ENCODE results near the gene SUGCT. TPM values are rescaled to one million over a fixed set of nuclear protein-coding genes. Genes with fewer than 3 reads are reported as not detected.
A peak's percentile ranks its signal among the peaks of the same experiment; 100 is the strongest.
"Not testable (repeated sequence)": the region's sequence is repeated elsewhere in the genome, so short reads cannot be mapped to it uniquely, and the experiment has no call there.

SUGCT gene
- total RNA-seq, 1 experiment from 2014 or later, result not detected

DNA sequence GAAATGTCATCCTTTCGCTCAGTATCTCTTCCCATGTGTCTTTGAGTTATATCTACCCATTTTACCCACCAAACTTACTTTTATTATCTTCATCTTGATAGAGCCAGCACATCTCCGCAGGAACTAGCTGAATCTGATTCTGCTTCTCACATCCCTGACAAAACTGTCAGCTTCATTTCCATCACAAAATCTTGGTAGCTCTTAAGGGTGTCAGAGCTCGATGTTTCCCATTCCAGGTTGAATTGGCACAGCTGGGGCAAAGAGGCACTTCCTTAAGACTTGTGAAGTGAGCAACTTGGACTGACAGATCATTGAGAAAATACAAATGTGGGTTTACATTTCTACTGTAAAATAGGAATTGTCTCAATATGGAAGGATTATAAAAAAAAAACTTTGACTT lies 434.5 kb downstream of the SUGCT start:
- DNase-seq (ENCODE audit: low spot score), result no peak

DNA sequence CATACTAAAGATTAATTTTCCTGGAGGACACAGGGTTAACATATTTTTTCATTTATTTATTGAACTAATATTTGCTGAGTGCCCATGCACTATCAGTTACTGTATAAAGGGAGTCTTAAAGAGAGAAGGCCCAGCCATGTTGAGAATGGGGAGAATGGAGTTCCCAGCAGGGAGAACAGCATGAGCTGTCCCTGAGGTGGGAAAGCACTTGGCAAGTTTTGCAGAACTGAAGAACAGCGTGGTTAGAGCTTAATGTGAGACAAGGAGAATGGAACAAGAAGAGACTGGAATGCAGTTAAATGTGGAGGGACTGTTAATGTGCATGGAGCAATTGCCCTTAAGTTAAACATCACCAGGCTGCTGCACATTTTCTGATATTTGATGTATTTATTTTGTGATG lies 435.4 kb downstream of the SUGCT start:
- no peak for DNase-seq (ENCODE audit: low spot score)

DNA sequence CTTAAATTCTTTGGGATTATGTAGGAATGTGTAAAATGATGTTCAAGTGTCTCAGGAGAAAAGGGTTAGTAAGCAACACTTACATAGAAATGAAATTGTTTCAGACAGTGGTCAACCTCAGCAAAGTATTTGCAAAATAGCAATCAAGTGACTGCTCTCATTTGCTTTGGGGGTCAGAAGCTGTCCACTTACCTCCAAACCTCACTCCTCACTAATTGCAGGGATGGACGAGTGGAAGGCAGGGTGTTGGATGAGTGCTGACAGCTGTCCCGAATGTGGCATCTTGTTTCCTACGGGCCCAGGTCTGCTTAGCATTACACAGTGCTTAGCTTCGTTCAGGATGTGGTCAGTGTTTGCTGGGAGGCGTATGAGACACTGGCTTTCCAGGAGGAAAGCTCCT lies 437.0 kb downstream of the SUGCT start:
- no peak for DNase-seq (ENCODE audit: low spot score)

DNA sequence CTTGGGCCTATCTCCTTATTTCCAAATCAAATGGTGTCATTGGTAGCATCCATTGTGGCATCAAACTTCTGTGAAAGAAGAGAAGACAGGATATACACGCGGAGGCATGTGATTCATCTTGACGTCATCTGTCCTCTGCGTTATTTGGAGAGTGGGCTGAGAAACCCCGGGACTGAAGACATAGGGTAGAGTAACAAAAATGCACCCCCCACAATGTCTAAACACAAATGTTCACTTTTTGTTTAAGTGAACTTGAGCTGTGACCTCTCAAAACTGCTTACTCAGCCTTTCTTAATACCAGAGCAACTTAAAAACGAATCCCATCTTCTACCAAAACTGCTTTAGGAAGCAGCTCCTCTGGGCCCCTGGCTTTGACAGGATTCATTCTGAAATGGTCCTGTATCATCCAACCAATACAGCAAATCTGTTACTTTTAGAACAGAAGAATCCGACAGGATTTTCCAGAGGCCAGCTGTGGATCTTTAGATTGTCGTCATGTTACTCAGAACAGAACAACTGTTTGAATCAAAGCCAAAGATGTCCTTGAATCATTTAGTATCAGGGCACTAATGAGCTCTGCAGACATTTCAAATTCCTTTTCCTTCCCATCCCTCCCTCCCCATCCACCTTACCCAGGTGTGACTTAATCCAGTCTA lies 438.1 kb downstream of the SUGCT start:
- no peak for DNase-seq (ENCODE audit: low spot score)

DNA sequence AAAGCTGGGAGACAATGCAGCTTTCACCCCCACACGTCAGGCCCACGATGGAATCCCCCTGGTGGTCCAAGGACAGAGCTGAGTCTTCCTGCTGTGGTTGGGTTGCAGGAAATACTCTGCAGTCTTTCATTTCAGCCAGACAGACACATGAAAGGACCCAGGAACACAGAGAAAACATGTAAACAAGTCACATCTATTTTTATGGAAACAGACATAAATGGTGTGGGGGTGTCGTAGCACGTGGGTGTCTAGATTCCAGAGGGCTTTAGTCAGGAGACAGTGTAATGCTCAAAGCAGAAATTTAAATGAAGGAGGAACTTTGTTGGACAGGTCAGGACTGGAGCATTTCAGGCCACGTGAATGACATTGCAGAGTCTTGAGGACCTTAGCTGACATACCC lies 444.6 kb downstream of the SUGCT start:
- no peak for DNase-seq (ENCODE audit: low spot score)

DNA sequence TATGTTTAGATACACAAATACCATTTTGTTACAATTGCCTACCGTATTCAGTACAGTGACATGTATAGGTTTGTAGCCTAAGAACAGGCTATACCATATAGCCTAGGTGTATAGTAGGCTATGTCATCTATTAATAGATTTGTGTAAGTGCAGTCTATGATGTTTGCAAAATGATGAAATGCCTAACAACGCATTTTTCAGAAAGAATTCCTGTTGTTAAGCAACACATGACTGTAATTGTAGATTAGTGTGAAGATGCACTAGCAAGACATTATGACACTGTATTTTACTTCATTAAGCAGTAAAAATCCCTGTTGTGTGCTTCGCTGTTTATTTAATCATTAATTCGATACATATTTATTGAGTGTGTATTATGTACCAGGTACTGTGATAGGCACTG lies 446.0 kb downstream of the SUGCT start:
- DNase-seq (ENCODE audit: low spot score), result no peak

DNA sequence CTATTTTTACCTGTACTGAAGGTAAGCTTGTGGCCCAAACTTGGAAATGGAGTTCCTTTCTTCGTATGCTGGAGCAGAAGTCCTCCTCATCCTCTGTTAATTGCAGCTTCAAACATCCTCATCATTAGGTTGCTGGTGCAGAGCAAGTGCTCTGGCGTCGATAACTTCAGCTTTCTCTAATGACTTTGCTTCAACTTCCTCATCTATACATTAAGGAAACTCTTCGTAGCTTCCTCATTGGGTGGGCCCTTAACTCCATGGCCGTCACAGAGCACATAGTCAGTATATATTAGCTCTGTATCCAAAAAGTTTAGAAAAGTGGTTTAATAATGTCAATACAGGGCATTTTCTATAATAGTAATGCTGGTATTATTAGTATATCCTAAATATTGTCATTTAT lies 447.7 kb downstream of the SUGCT start:
- no peak for DNase-seq (ENCODE audit: low spot score)

DNA sequence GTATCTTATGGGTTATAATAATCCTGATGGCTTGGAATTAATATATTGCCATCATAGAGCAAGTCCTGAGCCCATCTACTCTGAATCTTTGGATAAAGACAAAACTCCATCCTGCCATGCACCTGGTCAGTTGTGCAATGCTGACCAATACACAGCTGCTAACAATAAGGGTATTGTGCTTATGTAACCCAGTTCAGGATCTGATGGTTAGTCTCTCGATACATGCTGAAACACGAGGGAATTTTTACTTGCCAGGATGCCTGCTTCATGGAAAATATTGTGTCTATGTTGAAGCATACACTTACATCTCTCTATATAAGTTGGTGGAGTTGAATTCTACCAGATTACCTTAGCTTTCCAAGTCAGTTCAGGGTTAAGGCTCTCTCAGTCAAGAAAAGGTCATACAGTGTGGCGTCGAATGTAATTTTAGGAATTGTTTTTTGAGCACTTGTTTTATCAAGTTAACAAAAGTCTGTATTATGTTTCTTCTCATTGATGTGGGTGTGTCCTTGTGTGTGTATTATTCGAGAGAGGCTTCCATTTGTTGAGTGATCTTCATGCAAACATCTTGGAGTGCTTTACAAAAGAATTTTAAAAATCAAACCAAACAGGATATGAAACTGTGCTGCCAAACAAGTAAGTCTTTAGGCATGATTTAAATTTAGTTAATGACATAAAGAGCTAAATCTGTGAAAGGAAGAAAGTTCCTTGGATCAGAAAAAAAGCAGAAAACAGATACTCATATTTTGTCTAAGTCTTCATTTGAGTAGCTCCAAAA lies 449.1 kb downstream of the SUGCT start:
- DNase-seq (ENCODE audit: low spot score), result no peak

DNA sequence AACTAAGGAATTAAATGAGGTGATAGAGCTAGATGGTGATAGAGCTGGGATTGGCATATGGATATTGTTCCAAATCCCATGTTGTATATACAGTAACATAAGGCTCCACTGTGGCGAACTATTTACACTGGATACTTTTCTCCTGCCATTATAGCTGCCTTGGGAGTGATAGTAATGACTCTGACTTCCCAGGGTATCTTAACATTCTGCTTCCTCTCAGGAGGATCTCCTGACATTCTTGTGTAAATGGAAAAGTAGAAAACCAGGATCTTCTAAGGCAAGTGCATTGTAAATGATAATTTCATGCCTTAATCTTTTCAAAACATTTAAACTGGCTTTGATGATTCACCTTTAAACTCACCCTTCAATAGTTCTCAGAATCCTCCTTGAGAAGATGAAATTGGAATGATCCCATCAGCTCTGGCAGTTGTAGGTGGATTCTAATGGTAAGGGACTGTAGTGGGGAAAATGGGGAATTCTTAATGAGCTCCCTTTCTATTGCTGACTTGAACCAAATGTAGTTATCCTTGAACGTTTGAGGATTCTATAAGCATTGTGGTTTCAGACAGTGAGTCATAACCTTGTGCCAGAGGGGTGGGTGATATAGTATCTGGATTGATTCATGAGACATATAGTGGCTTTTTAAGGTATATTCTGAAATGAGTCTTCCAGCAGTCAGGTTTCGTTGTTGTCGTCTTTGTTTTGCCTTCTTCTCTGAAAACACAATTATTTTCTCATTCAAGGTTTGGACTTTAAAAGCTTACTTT lies 450.0 kb downstream of the SUGCT start:
- DNase-seq (ENCODE audit: low spot score), result no peak

DNA sequence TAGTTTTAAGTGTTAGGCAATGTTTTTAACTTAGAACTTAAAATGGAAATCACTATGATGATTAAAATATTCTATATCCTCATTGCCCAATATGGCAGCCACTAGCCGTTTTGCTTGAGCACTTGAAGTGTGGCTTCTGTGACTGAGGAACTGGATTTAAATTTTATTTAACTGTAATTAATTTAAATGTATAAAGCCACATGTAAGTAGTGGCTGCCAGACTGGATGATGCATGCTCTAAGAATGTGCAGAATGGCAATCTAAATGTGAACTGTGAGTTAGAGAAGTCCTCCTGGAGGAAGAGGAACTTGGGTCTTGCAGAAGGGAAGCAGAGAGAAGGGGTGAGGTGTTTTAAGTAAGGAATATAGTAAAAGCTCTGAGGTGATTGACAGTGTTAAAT lies 451.4 kb downstream of the SUGCT start:
- DNase-seq (ENCODE audit: low spot score), result no peak

DNA sequence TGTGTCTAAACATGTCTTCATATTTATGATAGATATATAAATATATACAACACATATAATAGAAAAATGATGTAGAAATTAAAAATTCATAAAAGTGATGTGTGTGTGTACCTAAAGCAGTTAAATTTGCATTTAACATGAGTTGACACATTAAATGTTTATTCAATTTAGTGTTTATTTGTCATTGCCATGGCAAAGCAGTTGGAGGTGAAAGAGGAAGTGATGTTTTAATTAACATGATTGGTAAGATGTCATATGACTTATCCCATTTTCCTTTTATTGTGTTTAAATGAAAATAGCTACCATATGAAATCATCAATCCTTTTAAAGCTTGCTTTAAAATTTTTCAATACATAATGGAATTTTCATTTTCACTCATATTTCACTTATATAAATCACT lies 452.6 kb downstream of the SUGCT start:
- no peak for DNase-seq (ENCODE audit: low spot score)

DNA sequence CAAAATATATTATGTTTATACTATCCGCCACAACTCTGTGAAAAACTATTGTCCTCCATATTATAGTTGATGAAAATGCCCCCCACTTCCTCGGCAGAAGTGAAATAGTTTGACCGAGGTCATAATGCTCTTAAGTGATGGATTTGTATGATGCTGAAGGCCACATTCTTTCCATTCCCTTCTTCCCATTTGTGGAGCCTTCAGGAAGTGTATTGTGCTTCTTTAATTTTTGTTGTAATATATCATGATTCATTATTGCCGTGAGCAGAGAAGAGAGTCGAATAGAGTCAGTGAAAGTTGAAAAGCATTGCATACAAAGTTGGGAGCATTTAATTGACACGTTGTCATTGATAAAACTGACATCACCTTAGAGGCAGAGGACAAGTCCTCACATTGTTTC lies 460.3 kb downstream of the SUGCT start:
- DNase-seq (ENCODE audit: low spot score), result no peak

DNA sequence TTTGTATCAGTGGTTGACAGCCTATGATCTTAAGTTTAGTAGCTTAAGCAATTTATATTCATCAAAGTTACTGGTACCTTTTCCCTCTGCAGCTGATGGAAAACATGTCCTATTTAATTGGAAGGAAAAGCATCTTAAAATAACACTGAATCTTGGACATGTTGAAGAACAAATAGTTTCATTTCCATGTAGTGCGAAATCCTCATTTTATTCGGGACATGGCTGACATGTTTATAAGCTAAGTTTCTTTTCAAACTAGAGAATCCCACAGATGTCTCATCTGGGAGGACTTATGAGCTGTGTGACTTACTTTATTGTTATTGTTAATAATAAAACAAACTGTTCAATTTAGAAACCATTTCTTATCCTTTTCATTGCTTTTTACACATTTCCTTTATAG lies 461.0 kb downstream of the SUGCT start:
- no peak for DNase-seq (ENCODE audit: low spot score)

DNA sequence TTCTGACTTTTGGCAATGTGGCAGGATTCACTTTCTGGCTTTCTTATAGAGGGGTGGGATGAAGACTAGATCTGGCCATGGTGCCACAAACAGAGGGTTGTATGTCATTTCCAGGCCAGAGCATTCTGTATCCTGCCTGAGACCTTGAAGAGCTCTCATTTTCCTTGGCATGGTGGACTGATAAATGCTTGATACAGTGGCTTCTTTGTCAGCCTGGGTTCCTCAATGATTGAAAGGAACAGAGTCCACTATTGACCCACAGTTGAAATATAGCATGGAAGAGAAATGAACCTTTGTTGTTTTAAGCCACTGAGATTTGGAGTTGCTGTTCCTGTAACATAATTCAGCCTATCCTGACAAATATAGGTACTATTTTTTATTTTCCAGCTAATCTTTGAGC lies 462.7 kb downstream of the SUGCT start:
- no peak for DNase-seq (ENCODE audit: low spot score)

DNA sequence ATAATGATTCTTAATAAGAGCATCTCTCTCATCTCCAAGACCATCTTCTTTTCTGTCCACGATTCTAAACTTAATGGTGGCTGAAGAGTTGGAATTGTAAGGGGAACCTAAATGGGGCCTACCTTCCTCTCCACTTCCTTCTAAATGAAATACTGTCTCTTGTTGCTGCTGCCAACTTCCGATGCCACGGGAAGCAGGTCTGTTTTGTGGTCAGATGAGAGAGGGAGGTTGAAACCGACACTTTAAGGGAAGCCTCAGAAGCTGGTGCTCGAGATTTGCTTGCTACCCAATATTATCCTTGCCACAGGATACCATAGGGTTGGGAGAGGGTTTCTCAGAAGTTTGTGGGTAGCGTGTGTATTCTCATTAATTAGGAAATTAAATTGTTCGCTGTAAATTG lies 464.1 kb downstream of the SUGCT start:
- DNase-seq (ENCODE audit: low spot score), result no peak

DNA sequence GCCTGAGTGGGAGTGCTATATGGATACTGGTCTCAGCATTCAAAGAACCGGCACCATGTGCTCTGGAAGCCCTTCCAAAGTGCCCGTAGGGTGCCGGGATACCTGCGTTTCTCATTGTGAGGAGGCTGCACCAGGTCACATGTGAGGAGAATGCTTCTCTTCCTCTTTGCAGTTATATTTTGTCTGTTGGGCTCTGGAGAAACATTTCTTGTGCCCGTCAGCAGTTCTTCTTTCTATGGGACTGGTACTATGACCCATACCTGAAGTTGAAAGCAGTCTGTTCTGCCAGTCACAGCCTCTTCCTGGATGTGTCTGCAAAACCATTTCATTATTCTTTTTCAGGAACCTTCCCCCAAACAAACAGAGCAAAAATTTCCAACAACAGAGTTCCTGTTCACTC lies 465.0 kb downstream of the SUGCT start:
- DNase-seq (ENCODE audit: low spot score), result no peak

DNA sequence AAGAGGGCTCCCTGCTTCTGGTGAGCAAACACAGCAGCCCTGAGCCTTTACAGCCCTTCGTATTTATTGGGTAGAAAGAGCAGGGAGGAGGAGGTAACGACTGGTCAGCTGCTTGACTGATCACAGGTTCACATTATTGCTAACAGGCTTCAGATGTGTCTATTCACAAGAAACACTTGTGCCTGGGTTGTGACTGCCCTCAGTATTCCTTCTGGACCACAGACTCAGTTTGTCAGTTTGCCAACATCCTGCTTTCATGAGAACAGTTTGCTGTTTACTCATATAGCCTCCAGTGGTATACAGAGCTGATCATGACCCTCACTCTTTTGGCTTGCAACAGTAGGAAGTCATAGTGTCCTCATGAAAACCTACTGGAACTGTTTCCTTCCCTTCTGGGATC lies 467.5 kb downstream of the SUGCT start:
- not testable (repeated sequence) for DNase-seq (ENCODE audit: low spot score)

DNA sequence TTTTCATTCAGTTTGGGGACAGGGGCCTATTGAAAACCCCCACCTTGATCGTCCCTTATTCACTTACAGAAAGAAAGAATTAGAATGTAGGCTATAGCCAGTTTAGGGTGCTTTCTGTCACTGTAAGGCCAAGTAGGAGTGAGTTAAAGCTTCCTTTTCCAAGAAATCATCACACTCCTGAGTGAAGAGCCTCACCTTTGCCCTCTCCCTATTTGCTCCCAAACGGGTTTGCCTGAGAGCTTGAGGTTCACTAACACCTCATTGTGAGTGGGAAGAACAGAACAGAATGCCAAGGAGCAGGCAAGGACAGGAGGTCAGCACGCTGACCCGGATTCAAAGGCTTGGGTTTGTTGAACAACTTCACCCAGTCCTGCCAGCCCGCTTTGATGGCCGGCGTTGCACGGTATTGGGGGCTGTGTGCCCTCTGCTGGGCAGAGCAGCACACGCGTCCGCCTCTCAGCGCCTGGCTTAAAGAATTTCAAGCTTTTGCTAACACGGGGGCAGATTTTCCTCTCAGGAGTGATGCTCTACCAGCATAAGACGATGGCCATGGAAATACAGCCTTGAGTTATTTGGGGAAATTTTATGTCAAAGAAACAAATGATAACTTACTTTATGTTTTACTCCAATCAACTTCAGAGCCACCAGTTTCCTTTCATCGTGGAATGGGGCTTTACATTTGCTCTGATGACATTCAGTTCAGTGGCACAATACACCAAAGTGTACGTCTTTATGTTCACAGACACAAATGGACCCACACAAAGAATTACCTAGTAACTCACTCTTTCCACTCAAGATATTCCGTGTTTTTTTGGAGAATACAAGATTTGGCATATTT lies 470.0 kb downstream of the SUGCT start:
- peak; percentile 58 for DNase-seq (ENCODE audit: low spot score)

DNA sequence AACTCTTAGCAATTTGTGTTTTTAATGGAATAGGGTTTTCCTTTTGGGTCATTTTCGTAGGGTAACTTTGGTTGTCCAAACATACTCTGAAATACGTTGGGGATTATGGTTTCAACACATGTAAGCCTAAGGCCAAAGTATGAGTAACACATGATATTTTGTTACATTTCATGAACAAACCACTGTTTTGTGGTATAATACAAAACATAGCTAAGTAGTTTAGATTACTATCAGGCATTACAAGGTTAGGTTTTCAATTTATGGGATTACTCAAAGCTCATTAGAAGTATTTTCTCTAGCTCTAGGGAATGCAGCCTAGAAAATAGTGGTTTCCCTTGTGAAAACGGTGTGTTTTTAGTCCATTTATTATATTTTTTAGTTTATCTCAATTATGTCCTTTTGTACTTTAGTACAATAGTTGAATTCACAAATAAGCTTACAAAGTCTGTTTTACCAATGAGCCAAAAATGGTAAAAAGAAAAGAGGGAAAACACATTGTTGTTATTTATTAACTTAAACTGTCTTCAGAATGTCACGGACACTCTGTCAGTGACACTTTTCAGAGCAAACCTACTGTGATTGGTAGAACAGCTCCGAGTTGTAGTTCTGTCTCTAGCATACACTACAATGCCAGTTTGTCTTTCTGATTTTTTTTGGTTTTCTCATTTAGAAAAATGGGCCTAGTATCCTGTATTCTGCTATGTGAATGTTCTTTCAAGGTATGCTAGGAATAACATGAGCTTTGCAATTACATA lies 473.7 kb downstream of the SUGCT start:
- DNase-seq (ENCODE audit: low spot score), result no peak

DNA sequence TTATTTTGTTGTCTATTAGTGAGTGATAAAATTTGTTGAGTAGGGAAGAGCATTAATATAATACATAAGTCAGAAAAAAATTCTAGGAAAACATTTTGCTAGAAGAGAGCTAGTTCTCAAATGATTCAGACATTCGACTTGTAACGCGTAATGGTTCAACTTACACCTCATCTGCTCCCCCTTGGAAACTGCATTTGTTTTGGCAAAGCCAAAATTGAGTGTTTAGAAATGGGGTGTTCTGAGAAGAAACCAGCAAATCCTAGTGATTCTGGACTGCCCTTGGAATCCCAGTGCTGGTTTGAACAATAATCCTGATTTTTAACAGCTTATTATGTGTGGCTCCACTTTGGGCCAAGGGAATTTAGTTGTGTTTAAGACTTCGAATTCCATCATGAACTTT lies 475.7 kb downstream of the SUGCT start:
- no peak for DNase-seq (ENCODE audit: low spot score)

Measured in HT-29 (cell line).